ENCODE results near the gene BBX.

- TF ChIP-seq CTCF (IDR thresholded peaks at IDR 0.05) (no peak), POLR2AphosphoS5 (IDR thresholded peaks at IDR 0.05) (no peak), EP300 (IDR thresholded peaks at IDR 0.05) (no peak), POLR2A (IDR thresholded peaks at IDR 0.05) (no peak)
These were observed 258.5 kb downstream of the BBX start for GRCh38 chr3:107781253-107781652.

All from upper lobe of left lung (tissue), 4 donors.